ENCODE measurements around the gene VAV3.
A peak's percentile ranks its signal among the peaks of the same experiment; 100 is the strongest.
"Not testable (repeated sequence)": the region's sequence is repeated elsewhere in the genome, so short reads cannot be mapped to it uniquely, and the experiment has no call there.

Gene VAV3, protein sequence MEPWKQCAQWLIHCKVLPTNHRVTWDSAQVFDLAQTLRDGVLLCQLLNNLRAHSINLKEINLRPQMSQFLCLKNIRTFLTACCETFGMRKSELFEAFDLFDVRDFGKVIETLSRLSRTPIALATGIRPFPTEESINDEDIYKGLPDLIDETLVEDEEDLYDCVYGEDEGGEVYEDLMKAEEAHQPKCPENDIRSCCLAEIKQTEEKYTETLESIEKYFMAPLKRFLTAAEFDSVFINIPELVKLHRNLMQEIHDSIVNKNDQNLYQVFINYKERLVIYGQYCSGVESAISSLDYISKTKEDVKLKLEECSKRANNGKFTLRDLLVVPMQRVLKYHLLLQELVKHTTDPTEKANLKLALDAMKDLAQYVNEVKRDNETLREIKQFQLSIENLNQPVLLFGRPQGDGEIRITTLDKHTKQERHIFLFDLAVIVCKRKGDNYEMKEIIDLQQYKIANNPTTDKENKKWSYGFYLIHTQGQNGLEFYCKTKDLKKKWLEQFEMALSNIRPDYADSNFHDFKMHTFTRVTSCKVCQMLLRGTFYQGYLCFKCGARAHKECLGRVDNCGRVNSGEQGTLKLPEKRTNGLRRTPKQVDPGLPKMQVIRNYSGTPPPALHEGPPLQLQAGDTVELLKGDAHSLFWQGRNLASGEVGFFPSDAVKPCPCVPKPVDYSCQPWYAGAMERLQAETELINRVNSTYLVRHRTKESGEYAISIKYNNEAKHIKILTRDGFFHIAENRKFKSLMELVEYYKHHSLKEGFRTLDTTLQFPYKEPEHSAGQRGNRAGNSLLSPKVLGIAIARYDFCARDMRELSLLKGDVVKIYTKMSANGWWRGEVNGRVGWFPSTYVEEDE

DNA sequence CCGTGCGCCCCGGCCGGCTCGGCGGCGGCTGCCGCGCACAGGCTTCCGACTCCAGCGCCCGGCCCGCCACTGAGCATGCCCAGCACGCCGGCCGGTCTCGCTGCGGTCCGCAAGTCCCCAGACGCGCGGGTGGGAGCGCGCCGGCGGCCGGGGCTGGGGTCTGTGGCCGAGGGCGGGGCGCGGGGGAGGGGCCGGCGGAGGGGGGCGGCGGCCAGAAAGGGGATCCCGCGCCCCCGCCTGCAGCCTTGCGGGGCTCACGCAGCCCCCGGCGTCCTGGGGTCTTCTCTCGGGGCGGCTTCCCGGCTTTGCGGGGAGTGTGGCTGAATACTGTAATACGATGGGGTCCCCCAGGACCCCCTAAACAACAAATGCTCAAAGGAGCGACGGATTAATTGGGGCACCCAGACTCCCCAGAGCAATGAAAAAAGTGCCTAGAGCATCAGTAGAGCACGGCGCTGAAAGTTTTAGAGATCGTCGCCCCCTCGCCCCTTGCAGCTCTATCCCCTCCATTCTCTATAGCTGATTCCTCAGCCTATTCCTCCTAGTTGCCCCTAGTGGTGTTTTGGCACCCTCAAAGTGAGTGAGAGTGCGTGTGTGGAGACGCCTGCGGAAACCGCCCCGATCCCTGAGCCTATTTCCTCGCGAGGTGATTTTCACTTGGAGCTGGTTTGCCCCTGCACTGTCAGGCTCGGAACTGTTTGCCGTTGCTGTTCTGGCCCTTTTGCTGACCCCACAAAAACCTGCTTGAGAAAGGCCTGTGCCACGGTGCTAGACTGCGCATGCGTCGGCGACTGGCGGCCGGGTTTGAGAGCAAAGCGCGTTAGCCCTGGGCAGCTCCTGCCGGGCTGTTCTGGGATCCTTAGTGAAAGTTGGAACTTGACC lies at the start of gene VAV3:
Gene VAV3 (minus strand): TSS at position 71 of the 882 bp plus-strand sequence. CDS start 311 bp downstream, outside the sequence.
- DNase-seq, result peak in 1 of 2 experiments; percentile 51

DNA sequence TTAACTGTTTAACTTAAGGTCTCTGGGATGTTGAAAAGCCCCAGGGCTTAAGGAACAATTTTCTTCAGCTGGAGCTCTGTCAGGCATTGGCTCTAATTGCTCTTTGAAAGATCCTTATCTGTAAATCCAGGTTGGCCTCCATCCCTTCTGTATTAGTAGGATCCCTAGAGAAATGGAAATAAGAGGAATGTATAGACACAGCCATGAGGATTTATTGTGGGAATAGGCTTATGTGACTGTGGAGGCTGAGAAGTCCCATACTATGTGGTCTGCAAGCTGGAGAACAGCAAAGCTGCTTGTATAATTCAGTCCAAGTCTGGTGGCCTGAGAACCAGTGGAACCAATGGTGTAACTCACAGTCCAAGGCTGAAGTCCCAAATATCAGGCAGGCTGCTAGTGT lies 47.6 kb upstream of the VAV3 start:
- no peak for DNase-seq

DNA sequence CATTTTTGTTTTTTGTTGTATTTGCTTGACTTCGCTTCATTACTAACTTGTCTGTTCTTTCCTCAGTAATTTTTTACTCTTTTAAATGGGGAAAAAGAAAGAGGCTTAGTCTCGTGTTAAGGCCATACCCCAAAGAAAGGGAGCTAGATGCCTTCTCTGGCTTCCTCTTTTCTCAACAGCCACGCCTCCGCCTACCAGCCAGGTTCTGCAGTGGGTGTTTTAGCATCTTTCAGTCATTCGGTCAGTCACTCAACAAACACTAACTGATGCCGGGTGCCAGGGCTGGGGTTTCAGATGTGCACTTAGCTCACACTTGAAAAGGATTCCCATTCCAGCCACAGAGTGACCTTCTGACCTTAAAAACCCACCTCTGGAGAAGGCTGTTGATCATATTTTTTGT lies 46.3 kb upstream of the VAV3 start:
- no peak for DNase-seq

DNA sequence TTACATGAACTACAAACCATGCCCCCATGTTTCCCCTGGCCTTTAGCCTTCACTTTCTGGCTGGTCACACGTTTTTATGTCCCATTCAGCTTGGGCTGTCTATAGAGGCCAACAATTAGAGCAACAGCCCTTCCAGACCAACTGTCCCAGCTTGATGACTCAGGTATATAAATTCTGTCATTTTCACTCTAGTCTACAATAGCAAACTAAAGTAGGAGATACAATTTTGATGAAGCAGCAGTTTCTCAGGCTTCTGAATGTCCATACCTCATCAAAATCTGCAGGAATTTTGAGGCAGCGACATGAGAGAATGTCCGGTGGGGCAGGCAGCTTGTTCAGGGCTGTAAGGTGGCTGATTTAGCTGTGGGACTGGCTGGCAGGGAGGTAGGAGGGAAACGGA lies 45.6 kb upstream of the VAV3 start:
- DNase-seq, result no peak

DNA sequence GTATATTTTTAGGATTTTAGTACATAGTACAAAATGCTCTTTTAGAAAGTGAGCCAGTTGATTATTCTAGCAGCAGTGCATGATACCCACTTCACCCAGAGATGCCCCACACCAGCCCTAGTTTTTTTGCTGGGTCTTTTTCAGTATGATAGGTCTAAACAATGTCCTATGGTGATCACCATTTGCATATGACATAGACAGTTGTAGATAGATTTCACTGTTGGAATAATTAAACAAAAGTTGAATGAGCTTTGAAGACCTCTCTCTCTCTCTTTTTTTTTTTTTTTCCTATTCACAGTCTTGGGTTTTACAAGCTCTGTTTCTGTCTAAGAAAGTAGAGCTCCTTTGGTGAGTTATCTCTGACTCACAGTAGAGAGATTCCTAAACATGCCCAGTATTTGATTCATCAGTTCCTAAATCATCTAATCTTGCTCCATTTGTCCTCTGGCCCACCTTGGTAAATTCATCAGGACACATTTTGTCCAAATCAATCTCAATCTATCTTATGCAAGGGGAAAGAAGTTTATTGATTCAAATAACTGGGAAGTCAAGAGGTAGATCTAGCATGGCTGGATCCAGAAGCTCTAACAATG lies 44.7 kb upstream of the VAV3 start:
- peak in 1 of 2 experiments; percentile 24 for DNase-seq

DNA sequence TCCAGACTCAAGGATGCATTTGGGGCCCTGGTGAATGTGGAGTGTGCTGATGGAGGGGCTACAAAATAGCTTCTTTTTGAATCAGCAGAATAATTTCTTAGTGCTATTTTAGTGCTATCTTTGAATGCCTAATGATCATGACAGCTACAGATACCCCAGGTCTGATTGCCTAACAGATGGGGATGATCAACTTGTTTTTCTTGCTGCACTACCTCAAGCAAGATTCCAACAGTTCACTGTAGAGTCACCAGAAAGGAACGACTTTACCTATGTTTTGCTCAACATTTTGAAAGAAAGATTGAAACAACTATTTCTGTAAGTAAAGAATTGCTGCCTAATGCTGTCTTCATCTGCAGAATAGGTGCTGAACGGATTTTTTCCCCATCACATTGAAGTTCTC lies 42.6 kb upstream of the VAV3 start:
- no peak for DNase-seq

DNA sequence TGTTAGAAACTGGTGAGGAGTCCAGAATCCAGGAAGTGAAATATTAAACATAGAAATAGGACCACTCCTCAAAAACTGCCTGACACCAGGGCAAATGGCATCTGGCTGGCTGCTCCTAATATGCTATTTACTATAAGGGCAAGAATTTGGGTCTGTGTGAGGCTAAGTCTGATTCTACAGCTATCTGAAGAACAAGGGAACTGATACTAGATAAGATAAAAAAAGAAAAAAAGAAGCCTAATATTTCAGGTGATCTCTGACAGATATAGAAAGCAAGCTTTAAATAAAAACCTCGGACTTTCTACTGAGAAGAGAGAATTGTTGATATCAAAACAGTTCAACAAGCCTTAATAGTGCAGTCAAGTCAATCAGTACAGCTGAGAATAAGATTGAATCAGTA lies 42.1 kb upstream of the VAV3 start:
- DNase-seq, result no peak

DNA sequence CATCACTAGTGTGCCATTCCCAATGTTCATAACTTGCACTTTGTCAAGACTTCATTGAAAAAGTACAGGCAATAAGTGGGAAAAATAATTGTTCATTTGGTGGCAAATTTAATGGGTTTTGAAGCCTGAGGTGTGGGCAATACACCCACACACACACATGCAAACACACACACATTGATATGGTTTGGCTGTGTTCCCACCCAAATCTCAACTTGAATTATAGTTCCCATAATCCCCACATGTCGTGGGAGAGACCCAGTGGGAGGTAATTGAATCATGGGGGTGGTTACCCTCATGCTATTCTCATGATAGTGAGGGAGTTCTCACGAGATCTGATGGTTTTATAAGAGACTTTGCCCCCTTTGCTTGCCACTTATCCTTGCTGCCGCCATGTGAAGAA lies 39.9 kb upstream of the VAV3 start:
- not testable (repeated sequence) for DNase-seq

DNA sequence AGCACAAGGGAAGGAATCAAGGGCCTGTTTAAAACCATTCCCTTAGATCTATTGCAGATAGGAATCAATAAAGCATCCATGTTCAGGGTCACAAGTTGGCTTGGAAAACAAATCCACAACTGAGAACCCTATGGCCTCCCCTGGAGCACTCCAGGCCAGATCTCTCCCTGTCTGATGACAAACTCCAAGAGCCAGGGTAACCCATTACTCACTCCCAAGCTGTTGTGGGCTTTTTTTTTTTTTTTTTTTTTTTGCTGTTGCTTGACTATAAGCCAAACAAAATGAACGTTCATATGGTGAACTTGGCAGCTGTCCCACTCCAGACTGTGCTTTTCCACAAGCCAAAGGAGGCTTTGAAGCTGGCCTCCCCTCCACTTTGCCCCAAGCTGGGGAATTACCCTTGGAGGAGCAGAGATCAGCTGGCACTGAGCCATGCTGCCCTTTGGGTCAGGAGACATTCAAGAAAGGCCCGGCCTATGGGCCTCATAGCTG lies 35.7 kb upstream of the VAV3 start:
- no peak for DNase-seq

DNA sequence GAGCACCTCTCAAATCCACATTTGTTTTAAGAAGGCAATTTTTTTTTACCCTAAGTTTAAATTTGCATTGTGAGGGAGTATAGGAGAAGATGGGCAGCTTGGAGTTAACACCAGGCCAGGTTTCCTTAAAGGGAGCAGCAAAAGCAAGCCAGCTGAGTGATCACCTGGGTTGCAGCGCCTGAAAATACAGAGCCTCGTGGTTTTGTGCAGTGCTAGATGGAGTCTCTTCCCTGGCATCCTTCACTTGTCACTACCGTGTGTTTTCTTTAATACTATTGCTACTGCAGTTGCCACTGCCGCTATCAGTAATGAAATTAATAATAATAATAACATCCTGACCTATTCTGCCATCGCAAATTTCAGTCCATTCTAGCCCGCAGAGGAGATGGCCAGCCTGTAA lies 35.2 kb upstream of the VAV3 start:
- no peak for DNase-seq

DNA sequence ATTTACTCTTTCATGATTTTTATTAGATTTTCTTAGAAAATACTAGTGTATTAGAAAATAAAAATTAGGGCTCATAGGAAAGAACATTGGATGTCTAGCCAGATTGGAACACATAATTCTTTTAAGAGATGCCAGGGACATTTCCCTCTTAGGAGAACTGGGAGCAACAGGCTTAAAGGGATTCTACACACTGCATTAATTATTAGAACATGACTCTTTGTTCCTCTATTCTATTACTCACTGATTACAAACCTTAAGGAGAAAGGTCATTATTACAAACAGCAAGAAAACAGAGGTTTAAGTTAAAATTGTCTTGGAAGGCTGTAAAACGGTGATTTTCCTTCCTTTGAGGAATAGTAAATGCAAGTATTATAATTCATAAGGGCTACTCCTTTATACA lies 32.9 kb upstream of the VAV3 start:
- DNase-seq, result no peak

DNA sequence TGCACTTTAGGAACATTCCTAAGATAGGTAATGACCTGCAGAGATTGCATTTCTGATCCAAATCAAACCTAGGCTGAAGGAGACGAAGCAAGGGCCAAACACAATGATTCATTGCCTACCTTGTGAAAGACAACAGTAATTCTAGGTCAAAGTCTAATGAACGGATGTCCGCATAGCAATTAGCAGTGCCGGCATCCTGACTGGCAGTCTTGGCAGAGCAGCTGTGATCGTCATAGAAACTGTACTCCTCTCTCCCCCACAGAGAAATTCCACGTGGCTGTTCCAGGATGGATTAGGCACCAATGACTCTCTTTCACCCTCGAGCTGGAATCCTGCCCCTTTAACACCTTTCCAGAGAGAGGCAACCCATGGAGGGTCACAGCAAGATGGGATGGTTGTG lies 28.9 kb upstream of the VAV3 start:
- DNase-seq, result no peak

DNA sequence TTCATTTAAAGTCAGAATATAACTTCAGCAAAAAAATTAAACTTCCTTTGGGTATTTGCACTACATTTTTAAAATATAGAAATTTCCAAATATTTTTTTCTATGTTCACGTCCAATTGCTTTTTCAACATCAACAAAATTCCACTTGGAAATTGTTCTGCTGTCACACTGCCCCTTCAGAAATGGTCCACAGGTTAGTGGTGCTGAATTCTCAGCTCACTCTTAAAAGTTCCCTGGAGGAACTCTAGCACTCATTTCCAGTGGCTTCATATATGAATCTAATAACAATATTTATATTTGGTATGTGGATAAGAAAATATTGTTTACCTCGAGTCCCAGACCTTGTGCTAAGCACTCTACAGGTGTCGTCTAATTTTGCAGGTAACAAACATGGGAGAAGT lies 27.4 kb upstream of the VAV3 start:
- no peak for DNase-seq

DNA sequence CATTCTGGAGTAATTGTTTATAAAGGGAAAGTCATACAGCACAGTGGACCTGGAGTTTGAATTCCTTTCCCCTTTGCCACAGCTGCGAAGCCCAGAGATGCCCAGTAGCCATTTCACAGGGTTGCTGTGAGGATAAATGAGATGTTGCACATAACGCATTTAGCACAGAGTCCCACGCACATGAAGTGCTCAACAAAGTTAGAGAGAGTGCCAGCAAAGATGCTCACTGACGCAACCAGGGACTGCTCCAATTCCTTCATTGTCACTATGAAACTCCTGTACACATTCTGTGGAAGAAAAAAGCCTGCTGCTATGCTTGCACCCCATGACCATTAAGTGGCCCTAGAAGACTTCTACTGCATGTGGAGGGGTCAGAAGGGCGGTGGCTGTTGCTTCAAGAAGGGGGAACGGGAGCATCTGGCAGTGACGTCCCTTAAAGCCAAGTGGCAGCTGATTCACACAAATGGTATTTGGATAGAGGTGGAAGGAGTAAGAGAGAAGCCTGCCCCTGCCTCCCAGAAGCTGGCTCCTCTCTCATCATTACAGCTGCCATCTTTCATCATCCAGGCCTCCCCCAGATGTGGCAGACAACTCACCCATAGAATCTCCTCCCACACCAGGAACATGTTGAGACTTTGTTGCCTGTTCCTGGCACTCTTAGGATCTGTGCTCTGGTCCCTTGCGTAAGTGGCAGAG lies 26.5 kb upstream of the VAV3 start:
- no peak for DNase-seq

DNA sequence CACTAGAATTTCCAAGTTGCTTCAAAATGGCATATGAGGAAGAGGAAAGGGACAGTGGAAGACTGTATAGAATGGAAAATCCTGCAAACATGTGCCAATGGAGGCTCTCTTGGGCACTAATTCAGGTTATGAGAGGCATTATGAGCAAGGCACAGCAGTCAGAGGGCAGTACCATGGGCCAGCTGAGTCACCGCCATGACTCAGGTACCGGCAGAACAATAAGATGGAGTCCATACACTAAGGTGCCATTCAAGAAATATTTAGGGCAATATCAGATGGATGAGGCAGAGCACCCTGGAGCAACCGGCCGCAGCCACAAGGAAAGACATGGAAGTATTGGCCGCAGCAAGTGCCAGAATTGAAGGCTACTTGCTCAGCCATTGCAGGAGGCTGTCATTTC lies 25.6 kb upstream of the VAV3 start:
- no peak for DNase-seq

DNA sequence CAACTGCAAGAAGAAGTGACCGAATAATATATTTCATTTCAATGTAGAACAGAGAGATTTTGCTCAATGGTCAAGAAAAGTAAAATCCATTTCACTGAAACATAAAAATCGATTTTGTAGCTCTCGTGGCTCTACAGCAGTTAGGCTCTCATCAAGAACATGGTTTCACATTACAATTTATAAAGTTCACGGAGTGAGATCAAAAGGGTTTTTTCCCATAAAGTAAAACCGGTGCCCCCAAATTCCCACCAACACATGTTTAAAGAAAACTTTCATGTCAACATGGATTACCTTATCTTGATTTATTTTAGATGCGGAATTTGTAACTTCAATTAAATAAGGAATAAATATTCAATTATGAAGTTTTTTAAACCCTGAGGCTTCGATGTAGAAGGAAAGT lies 16.3 kb upstream of the VAV3 start:
- DNase-seq, result no peak

DNA sequence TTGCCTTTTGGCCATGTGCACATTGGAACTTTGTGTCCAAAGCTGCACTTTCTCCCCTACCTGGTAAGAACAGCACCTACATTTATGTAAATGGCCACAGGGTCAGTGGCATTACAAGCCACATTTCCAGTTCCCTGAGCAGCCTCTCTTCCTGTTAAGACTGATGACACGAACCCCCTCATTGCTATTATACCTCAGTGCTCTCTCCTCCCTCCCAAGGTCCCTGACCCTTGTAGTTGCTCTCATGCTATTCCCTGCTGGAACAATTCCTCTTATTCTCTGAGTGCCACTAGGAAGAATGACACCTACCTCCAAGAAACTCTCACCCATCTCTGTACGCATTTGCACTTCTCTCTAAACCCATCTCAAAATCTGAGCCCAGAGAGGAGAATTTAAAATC lies 14.9 kb upstream of the VAV3 start:
- no peak for DNase-seq

DNA sequence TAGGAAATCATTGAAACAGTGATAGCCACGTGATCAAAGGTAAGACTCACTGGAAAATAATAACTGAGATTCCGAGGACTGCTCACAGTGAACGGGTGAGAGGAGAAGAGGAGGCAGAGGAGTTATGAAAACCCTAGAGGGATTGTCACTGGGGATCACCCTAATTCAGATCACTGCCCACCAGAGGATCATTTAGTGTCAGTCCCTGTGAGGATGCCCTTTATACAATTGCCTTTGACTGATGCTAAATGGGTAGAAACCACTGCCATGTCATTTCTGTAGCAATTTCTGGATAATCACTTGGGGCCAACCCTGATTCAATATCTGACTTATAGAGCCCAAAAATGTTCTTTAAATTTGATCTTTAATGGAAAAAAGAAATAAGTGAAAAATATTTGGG lies 14.1 kb upstream of the VAV3 start:
- DNase-seq, result no peak

DNA sequence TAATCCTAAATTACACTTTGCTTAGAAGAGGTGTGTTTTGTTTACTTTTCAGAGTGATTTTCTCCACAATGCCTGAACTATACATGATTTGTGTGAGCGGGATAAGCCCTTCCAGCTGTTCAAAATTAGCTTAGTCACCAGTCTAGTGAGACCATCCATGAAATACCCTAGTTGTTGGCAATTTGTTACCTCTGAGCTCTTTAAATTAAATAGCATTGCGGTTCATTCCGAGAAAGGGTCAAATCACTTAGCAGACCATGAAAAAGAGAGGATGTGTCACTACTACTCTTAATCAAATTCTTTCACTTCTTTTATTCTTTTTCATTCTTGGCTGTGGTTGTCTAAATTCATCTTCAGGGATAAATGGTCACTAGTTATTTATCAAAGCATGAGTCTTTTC lies 11.9 kb upstream of the VAV3 start:
- no peak for DNase-seq

DNA sequence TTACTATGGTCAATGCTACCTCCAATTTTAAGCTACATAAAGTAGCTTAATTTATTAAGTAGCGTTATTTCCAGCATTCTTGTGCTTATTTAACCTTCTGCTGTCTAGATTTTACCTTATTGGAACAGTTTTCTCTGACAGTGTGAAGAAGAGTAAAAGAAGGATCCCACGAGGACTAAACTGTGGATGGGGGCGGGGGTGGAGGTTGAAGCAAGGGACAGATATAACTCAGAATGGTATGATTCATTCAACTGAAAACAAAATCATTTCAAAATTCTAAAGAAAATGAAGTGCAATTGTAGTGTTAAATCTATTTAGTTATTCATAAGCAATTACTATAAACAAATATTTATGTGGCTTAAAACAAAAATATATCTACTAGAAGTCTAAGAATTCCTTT lies 11.5 kb upstream of the VAV3 start:
- no peak for DNase-seq

DNA sequence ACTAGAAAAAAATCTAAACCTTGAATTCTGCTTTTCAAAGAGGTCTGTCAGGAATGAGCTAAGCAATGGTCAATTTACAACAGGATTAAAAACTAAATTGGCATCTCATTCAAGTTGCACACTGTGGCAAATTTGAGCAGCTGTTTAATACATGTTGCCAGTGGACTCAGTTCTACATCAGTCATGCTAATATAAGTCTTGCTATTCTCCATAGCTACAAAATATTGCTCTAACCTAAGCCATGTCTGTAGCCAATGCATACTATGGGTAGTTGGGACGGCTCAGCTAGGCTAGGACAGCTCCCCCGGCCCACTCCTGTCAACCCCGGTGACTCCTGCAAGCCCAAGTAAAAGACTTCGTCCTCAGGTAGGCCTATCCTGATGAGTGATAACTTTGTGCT lies 10.9 kb upstream of the VAV3 start:
- no peak for DNase-seq

DNA sequence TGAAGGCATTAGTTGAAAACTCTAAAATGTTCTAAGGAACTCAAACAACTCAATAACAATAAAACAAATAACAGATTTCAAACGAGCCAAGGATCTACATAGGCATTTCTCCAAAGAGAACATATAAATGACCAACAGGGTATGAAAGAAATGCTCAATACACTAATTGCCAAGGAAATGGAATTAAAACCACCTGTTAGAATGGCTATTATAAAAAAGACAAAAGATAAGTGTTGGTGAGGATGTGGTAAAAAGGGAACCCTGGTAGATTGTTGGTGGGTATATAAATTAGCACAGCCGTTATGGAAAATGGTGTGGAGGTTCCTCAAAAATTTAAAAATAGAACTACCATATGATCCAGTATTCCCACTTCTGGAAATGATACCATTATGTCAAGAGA lies 9.1 kb upstream of the VAV3 start:
- no peak for DNase-seq
